HepG2 (cell line): ENCODE results near the gene SNRNP200. TPM values are rescaled to one million over a fixed set of nuclear protein-coding genes. Genes with fewer than 3 reads are reported as not detected.

ENCODE experiments used
- EED ChIP-seq: sonication (generic); formaldehyde crosslinking; IDR thresholded peaks from 2 replicates; pipeline ENCODE4 v1.5.0; 2020; ENCODE audit warnings: mild to moderate bottlenecking, missing genetic modification reagents
- EP300 ChIP-seq, 3 experiments: sonication (generic) in 1 of 3; formaldehyde crosslinking in 1 of 3; IDR thresholded peaks; 2 replicates each; pipeline versions ENCODE4 v1.5.1 to v1.6.1; 2011 to 2020; ENCODE audit warnings: low read depth in 2 of 3, low read length in 2 of 3, borderline replicate concordance in 1 of 3, improper control_type of control experiment in 1 of 3, mild to moderate bottlenecking in 1 of 3, missing genetic modification reagents in 1 of 3, moderate library complexity in 1 of 3
- GTF2F1 ChIP-seq: fragments of 150-350 bp; IDR thresholded peaks from 2 replicates; pipeline ENCODE4 v1.6.1; 2014; ENCODE audit warnings: low read length
- GTF3A ChIP-seq: sonication (generic); formaldehyde crosslinking; conservative IDR thresholded peaks from 2 replicates; pipeline ENCODE4 v1.4.0; 2020; ENCODE audit warnings: mild to moderate bottlenecking, missing genetic modification reagents
- ISX ChIP-seq: sonication (generic); formaldehyde crosslinking; conservative IDR thresholded peaks from 2 replicates; pipeline ENCODE4 v1.5.0; 2020; ENCODE audit warnings: missing genetic modification reagents
- KAT8 ChIP-seq: IDR thresholded peaks from 2 replicates; pipeline ENCODE4 v1.6.1; 2016; ENCODE audit warnings: missing genetic modification reagents, missing compliant biosample characterization
- KMT2A ChIP-seq: sonication (generic); formaldehyde crosslinking; IDR thresholded peaks from 2 replicates; pipeline ENCODE4 v1.4.0; 2020; ENCODE audit warnings: missing genetic modification reagents
- NCOA1 ChIP-seq: sonication (generic); formaldehyde crosslinking; IDR thresholded peaks from 2 replicates; pipeline ENCODE4 v1.9.0; 2021; ENCODE audit warnings: missing genetic modification reagents
- RFX1 ChIP-seq: fragments of 450-650 bp; IDR thresholded peaks from 2 replicates; pipeline ENCODE4 v1.6.1; 2017
- SOX13 ChIP-seq, 3 experiments: fragments of 450-650 bp in 1 of 3; sonication (generic) in 1 of 3; formaldehyde crosslinking in 1 of 3; IDR thresholded peaks in 2 of 3; conservative IDR thresholded peaks in 1 of 3; 2 replicates each; pipeline versions ENCODE4 v1.5.0 to v1.6.1; 2016 to 2020; ENCODE audit warnings: antibody characterized with exemption in 1 of 3, mild to moderate bottlenecking in 1 of 3, missing compliant biosample characterization in 1 of 3, missing genetic modification reagents in 1 of 3, moderate library complexity in 1 of 3
- THYN1 ChIP-seq: sonication (generic); formaldehyde crosslinking; IDR thresholded peaks from 2 replicates; pipeline ENCODE4 v1.8.1; 2023; ENCODE audit warnings: low read depth, mild to moderate bottlenecking, moderate library complexity, missing genetic modification reagents, borderline replicate concordance
- YY1 ChIP-seq: IDR thresholded peaks from 2 replicates; pipeline ENCODE4 v1.6.1; 2011; ENCODE audit warnings: low read length, low read depth, moderate library complexity, mild to moderate bottlenecking; ENCODE audit not compliant: insufficient read depth, insufficient replicate concordance
- ZNF232 ChIP-seq: sonication (generic); formaldehyde crosslinking; IDR thresholded peaks from 2 replicates; pipeline ENCODE4 v1.4.0; 2020; ENCODE audit warnings: missing genetic modification reagents, borderline replicate concordance
- ZNF350 ChIP-seq: sonication (generic); formaldehyde crosslinking; IDR thresholded peaks from 2 replicates; pipeline ENCODE4 v1.4.0; 2020; ENCODE audit warnings: mild to moderate bottlenecking, low read depth, missing genetic modification reagents, borderline replicate concordance
- ZNF460 ChIP-seq: sonication (generic); formaldehyde crosslinking; IDR thresholded peaks from 2 replicates; pipeline ENCODE4 v1.5.1; 2020; ENCODE audit warnings: missing genetic modification reagents, mild to moderate bottlenecking, borderline replicate concordance
- ZNF556 ChIP-seq: sonication (generic); formaldehyde crosslinking; IDR thresholded peaks from 2 replicates; pipeline ENCODE4 v1.4.0; 2020; ENCODE audit warnings: mild to moderate bottlenecking, missing genetic modification reagents, borderline replicate concordance
- ZNF570 ChIP-seq: sonication (generic); formaldehyde crosslinking; IDR thresholded peaks from 2 replicates; pipeline ENCODE4 v1.4.0; 2020; ENCODE audit warnings: mild to moderate bottlenecking, missing genetic modification reagents, borderline replicate concordance
- polyA plus RNA-seq, 8 experiments: library from polyadenylated mRNA; depleted of rRNA in 3 of 8; stranded (reverse) in 7 of 8; unstranded in 1 of 8; fragments of >200 nt; fragmentation: Illumina TruSeq in 4 of 8; extraction: Trizol in 4 of 8; gene quantifications; 2 replicates each; pipeline versions ENCODE4 v1.2.1 to v1.2.3, GENCODE V29; 2011 to 2016; ENCODE audit warnings: low read depth in 4 of 8, missing spikeins in 1 of 8, mixed read lengths in 1 of 8; ENCODE audit not compliant: insufficient read depth in 1 of 8
- total RNA-seq, 5 experiments: library from RNA; depleted of rRNA; stranded (reverse); fragments of >200 nt; fragmentation: Illumina TruSeq; extraction: Trizol; gene quantifications; 2 replicates each; pipeline ENCODE4 v1.2.3, GENCODE V29; 2016; ENCODE audit warnings: low read depth in 1 of 5
- TF ChIP-seq, protein P1 (sequence below): sonication (generic); formaldehyde crosslinking; IDR thresholded peaks from 2 replicates; pipeline ENCODE4 v1.9.0; 2022; ENCODE audit warnings: low read depth, missing genetic modification reagents
- TF ChIP-seq, protein P2 (sequence below): sonication (generic); formaldehyde crosslinking; IDR thresholded peaks from 2 replicates; pipeline ENCODE4 v1.5.1; 2020; ENCODE audit warnings: missing genetic modification reagents, mild to moderate bottlenecking, borderline replicate concordance
- TF ChIP-seq, protein P3 (sequence below): sonication (generic); formaldehyde crosslinking; IDR thresholded peaks from 2 replicates; pipeline ENCODE4 v1.8.0; 2022; ENCODE audit warnings: mild to moderate bottlenecking, missing genetic modification reagents, borderline replicate concordance
- TF ChIP-seq, protein P4 (sequence below): sonication (generic); formaldehyde crosslinking; conservative IDR thresholded peaks from 2 replicates; pipeline ENCODE4 v1.4.0; 2020; ENCODE audit warnings: missing genetic modification reagents

Gene SNRNP200
- total and polyA plus RNA-seq, 2 of the 13 experiments (the other 11 are each of a cell fraction or from before 2014, with no cell fraction given) = 99.0 to 232 TPM

DNA sequence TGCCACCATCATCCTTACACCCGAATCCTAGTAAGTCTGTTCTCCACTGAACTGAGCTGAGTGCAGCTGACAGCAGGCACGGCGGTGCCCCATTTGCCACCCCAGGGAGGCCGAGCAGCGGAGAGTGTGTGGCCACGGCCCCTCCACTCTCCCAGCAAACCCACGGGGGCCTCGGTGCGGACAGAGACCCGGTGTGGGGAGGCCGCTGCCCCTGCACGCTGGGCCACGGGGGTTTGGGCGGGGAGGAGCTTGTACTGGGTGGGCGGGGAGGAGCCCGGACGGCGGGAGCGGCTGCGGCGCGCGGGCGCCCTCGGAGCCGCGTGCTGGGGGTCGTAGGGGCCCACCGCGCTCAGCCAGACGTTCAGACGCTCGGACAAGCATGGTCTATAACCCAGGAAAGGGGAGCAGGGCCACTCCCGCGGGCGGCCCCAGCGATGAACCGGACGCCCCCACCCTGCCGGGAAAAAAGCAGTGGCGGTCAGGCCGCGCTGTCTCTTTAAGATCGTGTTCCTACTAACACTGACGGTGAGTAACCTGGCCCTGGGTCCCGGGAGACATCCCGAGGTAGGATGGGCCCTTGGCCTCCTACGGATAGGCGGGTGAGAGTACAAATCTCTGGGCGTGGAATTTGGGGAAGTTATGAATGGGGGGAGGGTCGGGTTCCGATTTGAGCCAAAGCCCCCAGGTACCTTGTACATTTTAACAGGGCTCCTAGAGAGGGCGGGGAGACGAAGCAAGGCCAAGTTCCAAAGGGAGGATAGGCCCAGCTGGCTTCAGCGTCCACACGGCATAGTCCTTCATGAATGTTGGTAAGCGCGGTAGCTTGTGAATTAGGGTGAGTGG, 19.9 kb upstream of the SNRNP200 start, which contains the start of gene ITPRIPL1 (continued):
- TF ChIP-seq EED (CRISPR knock-in tag) = no peak; the same call in 1 of the 2 replicates
- TF ChIP-seq RFX1 = no peak
- TF ChIP-seq, protein P1, sequence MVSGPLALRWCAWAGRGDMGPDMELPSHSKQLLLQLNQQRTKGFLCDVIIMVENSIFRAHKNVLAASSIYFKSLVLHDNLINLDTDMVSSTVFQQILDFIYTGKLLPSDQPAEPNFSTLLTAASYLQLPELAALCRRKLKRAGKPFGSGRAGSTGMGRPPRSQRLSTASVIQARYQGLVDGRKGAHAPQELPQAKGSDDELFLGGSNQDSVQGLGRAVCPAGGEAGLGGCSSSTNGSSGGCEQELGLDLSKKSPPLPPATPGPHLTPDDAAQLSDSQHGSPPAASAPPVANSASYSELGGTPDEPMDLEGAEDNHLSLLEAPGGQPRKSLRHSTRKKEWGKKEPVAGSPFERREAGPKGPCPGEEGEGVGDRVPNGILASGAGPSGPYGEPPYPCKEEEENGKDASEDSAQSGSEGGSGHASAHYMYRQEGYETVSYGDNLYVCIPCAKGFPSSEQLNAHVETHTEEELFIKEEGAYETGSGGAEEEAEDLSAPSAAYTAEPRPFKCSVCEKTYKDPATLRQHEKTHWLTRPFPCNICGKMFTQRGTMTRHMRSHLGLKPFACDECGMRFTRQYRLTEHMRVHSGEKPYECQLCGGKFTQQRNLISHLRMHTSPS = 0 out of 2 replicates have a peak, but pooled peaks have one; percentile 36
- TF ChIP-seq ISX (CRISPR knock-in tag) = 0 out of 2 replicates have a peak, but pooled peaks have one; percentile 26
- no peak; the same call in 1 of the 2 replicates for TF ChIP-seq KAT8 (CRISPR knock-in tag)
- 0 out of 2 replicates have a peak, but pooled peaks have one; percentile 29 for TF ChIP-seq NCOA1 (CRISPR knock-in tag)
- TF ChIP-seq THYN1 (CRISPR knock-in tag) = no peak
- no peak for TF ChIP-seq GTF2F1
- no peak for TF ChIP-seq SOX13 (IDR thresholded peaks at IDR 0.05)
- no peak for TF ChIP-seq SOX13 (CRISPR knock-in tag; conservative IDR thresholded peaks at IDR 0.05 in 1 of 2, IDR thresholded peaks at IDR 0.05 in 1 of 2)
- TF ChIP-seq, protein P2, sequence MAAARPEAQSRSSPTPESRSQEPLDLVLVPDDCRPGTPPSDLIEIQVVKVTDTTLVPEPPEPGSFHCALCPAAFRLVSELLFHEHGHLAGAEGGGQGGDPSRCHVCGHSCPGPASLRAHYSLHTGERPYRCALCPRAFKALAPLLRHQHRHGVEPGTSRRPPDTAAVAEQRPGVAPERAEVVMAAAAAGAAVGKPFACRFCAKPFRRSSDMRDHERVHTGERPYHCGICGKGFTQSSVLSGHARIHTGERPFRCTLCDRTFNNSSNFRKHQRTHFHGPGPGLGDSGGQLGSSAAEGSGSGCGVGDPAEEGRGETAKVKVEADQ (CRISPR knock-in tag) = peak; percentile 13; the same call in 1 of the 2 replicates
- TF ChIP-seq KMT2A (CRISPR knock-in tag) = peak; percentile 7
- TF ChIP-seq GTF3A (CRISPR knock-in tag) = no peak
- TF ChIP-seq ZNF232 (CRISPR knock-in tag) = peak; percentile 39; the same call in 1 of the 2 replicates
- TF ChIP-seq ZNF570 (CRISPR knock-in tag) = no peak
- TF ChIP-seq, protein P3, sequence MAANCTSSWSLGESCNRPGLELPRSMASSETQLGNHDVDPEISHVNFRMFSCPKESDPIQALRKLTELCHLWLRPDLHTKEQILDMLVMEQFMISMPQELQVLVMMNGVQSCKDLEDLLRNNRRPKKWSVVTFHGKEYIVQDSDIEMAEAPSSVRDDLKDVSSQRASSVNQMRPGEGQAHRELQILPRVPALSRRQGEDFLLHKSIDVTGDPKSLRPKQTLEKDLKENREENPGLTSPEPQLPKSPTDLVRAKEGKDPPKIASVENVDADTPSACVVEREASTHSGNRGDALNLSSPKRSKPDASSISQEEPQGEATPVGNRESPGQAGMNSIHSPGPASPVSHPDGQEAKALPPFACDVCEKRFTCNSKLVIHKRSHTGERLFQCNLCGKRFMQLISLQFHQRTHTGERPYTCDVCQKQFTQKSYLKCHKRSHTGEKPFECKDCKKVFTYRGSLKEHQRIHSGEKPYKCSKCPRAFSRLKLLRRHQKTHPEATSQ (CRISPR knock-in tag) = 0 out of 2 replicates have a peak, but pooled peaks have one; percentile 30
- TF ChIP-seq ZNF350 (CRISPR knock-in tag) = no peak; the same call in none of the 2 replicates
- TF ChIP-seq YY1 = peak; percentile 19
- TF ChIP-seq ZNF556 (CRISPR knock-in tag) = no peak; the same call in 1 of the 2 replicates
- TF ChIP-seq, protein P4, sequence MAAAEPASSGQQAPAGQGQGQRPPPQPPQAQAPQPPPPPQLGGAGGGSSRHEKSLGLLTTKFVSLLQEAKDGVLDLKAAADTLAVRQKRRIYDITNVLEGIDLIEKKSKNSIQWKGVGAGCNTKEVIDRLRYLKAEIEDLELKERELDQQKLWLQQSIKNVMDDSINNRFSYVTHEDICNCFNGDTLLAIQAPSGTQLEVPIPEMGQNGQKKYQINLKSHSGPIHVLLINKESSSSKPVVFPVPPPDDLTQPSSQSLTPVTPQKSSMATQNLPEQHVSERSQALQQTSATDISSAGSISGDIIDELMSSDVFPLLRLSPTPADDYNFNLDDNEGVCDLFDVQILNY (CRISPR knock-in tag) = no peak
- no peak for TF ChIP-seq EP300 (IDR thresholded peaks at IDR 0.05; ENCODE audit: low read depth in 2 of 2, low read length in 2 of 2)
- no peak for TF ChIP-seq EP300 (CRISPR knock-in tag; IDR thresholded peaks at IDR 0.05; ENCODE audit: borderline replicate concordance)
- TF ChIP-seq ZNF460 (CRISPR knock-in tag) = no peak
